Neural cell (in vitro differentiated cells): Measurements from ENCODE around the gene ZNF695. TPM values are rescaled to one million over a fixed set of nuclear protein-coding genes. Genes with fewer than 3 reads are reported as not detected.

Experiments
- H2AFZ ChIP-seq: fragments of 200-600, 300-800 bp; sonication (generic), shearing (Covaris generic); 2 replicates; pipeline ENCODE4 v1.6.0; 2014; ENCODE audit warnings: low read depth, mild to moderate bottlenecking, antibody characterized with exemption, low read length, moderate library complexity
- H3F3A ChIP-seq: fragments of 200-600 bp; shearing (Covaris generic); 2 replicates; pipeline ENCODE4 v1.6.1; 2016; ENCODE audit warnings: mild to moderate bottlenecking, moderate library complexity, mixed read lengths, antibody characterized with exemption, low read length; ENCODE audit not compliant: insufficient read depth, poor library complexity, severe bottlenecking
- H3K27ac ChIP-seq: fragments of 200-600, 300-800 bp; sonication (generic), shearing (Covaris generic); 2 replicates; pipeline ENCODE4 v1.5.1; 2014; ENCODE audit warnings: mild to moderate bottlenecking, low read length, moderate library complexity
- H3K27me3 ChIP-seq: fragments of 300-800, 200-600 bp; sonication (generic), shearing (Covaris generic); 2 replicates; pipeline ENCODE4 v1.6.0; 2014; ENCODE audit warnings: mild to moderate bottlenecking, low read depth, low read length, moderate library complexity; ENCODE audit not compliant: insufficient read depth
- H3K36me3 ChIP-seq: fragments of 300-800, 200-600 bp; sonication (generic), shearing (Covaris generic); 2 replicates; pipeline ENCODE4 v1.5.1; 2014; ENCODE audit warnings: mild to moderate bottlenecking, antibody characterized with exemption, low read length, moderate library complexity; ENCODE audit not compliant: insufficient read depth
- H3K4me2 ChIP-seq: fragments of 300-800, 200-600 bp; sonication (generic), shearing (Covaris generic); 2 replicates; pipeline ENCODE4 v1.6.0; 2014; ENCODE audit warnings: mild to moderate bottlenecking, low read length
- H3K4me3 ChIP-seq: fragments of 300-800, 200-600 bp; sonication (generic), shearing (Covaris generic); 2 replicates; pipeline ENCODE4 v1.5.1; 2014; ENCODE audit warnings: mild to moderate bottlenecking, low read length, moderate library complexity
- H3K79me2 ChIP-seq: fragments of 200-600 bp; shearing (Covaris generic); replicated peaks from 2 replicates; pipeline ENCODE4 v1.6.0; 2014; ENCODE audit warnings: mild to moderate bottlenecking, low read length, moderate library complexity; ENCODE audit not compliant: insufficient read depth
- H3K9ac ChIP-seq: fragments of 300-800, 200-600 bp; sonication (generic), shearing (Covaris generic); 2 replicates; pipeline ENCODE4 v1.6.1; 2016; ENCODE audit warnings: mild to moderate bottlenecking, low read length, mixed read lengths
- H3K9me2 ChIP-seq: fragments of 200-600 bp; shearing (Covaris generic); 2 replicates; pipeline ENCODE4 v1.6.1; 2016; ENCODE audit warnings: mild to moderate bottlenecking, low read length, mixed read lengths; ENCODE audit not compliant: insufficient read depth
- H3K9me3 ChIP-seq: fragments of 200-600, 300-800 bp; sonication (generic), shearing (Covaris generic); 2 replicates; pipeline ENCODE4 v1.6.1; 2016; ENCODE audit warnings: mild to moderate bottlenecking, mixed run types, low read length, moderate library complexity, mixed read lengths
- H4K20me1 ChIP-seq: fragments of 200-600 bp; shearing (Covaris generic); 2 replicates; pipeline ENCODE4 v1.6.1; 2016; ENCODE audit warnings: mild to moderate bottlenecking, mixed run types; ENCODE audit not compliant: insufficient read depth
- CTCF ChIP-seq: fragments of 450-650 bp; IDR thresholded peaks from 2 replicates; pipeline ENCODE4 v1.5.1; 2014; ENCODE audit warnings: antibody characterized with exemption, mild to moderate bottlenecking, moderate library complexity; ENCODE audit not compliant: poor library complexity, severe bottlenecking
- EP300 ChIP-seq: fragments of 450-650 bp; conservative IDR thresholded peaks from 2 replicates; pipeline ENCODE4 v1.6.1; 2014; ENCODE audit warnings: antibody characterized with exemption, mild to moderate bottlenecking, moderate library complexity; ENCODE audit not compliant: poor library complexity, severe bottlenecking
- EZH2 ChIP-seq: fragments of 200-600, 300-800 bp; shearing (Covaris generic), sonication (generic); IDR thresholded peaks from 2 replicates; pipeline ENCODE4 v1.6.1; 2014; ENCODE audit warnings: antibody characterized with exemption, low read length, borderline replicate concordance, mild to moderate bottlenecking; ENCODE audit not compliant: insufficient read depth, poor library complexity, severe bottlenecking
- MXI1 ChIP-seq: fragments of 450-650 bp; conservative IDR thresholded peaks from 2 replicates; pipeline ENCODE4 v1.6.1; 2014; ENCODE audit warnings: antibody characterized with exemption, mild to moderate bottlenecking; ENCODE audit not compliant: poor library complexity, severe bottlenecking
- POLR2AphosphoS5 ChIP-seq: IDR thresholded peaks from 2 replicates; pipeline ENCODE4 v1.6.1; 2012
- RAD21 ChIP-seq: fragments of 450-650 bp; conservative IDR thresholded peaks from 2 replicates; pipeline ENCODE4 v1.6.1; 2014; ENCODE audit warnings: antibody characterized with exemption, mild to moderate bottlenecking, moderate library complexity
- REST ChIP-seq: IDR thresholded peaks from 2 replicates; pipeline ENCODE4 v1.6.1; 2012; ENCODE audit warnings: borderline replicate concordance
- SMC3 ChIP-seq: fragments of 450-650 bp; conservative IDR thresholded peaks from 2 replicates; pipeline ENCODE4 v1.6.1; 2014; ENCODE audit warnings: antibody characterized with exemption, mild to moderate bottlenecking, moderate library complexity; ENCODE audit not compliant: poor library complexity
- TAF1 ChIP-seq: IDR thresholded peaks from 2 replicates; pipeline ENCODE4 v1.6.1; 2012; ENCODE audit warnings: low read depth
- polyA plus RNA-seq: library from polyadenylated mRNA; depleted of rRNA; stranded (reverse); fragments of >200 nt; gene quantifications from 2 replicates; pipeline ENCODE4 v1.2.3, GENCODE V29; 2014

ZNF695 gene
- polyA plus RNA-seq, 1 donor from 2014 or later = 8.4 TPM

GRCh38 chr1:246989901-246990300 is 18.0 kb downstream of the ZNF695 start:
- Histone ChIP-seq H3K79me2 (no peaks in the 10 kb centered on the region), H3K9me3 (peaks cover 37% of the 10 kb centered on the region), H3K9me2 (no peaks in the 10 kb centered on the region)

GRCh38 chr1:246988316-246988715 is 19.5 kb downstream of the ZNF695 start:
- H4K20me1 ChIP-seq = no peaks in the 10 kb centered on the region
- no peak overlapping the region for H3K9ac ChIP-seq
- no peaks in the 10 kb centered on the region for H3F3A ChIP-seq
- H3K9me3 ChIP-seq = peaks cover 37% of the 10 kb centered on the region
- no peaks in the 10 kb centered on the region for H3K9me2 ChIP-seq
- H3K36me3 ChIP-seq = peaks cover 35% of the 10 kb centered on the region
- no peak overlapping the region for H3K27ac ChIP-seq
- no peak overlapping the region for H3K4me3 ChIP-seq
- no peaks in the 10 kb centered on the region for H3K79me2 ChIP-seq
- no peak overlapping the region for H3K4me2 ChIP-seq
- H2AFZ ChIP-seq = no peak overlapping the region
- H3K27me3 ChIP-seq = no peaks in the 10 kb centered on the region
- no peak for TF ChIP-seq POLR2AphosphoS5
- TF ChIP-seq TAF1 = no peak
- no peak for TF ChIP-seq REST
- TF ChIP-seq RAD21 = no peak
- TF ChIP-seq EZH2 = no peak
- no peak for TF ChIP-seq CTCF
- no peak for TF ChIP-seq MXI1

More at GRCh38 chr1:246989901-246990300, 18.0 kb downstream of the ZNF695 start:
- H3F3A ChIP-seq = no peaks in the 10 kb centered on the region
- H3K36me3 ChIP-seq = peaks cover 35% of the 10 kb centered on the region
- H3K27me3 ChIP-seq = no peaks in the 10 kb centered on the region
- no peak overlapping the region for H2AFZ ChIP-seq
- no peak overlapping the region for H3K4me2 ChIP-seq
- H3K4me3 ChIP-seq = no peak overlapping the region
- no peak overlapping the region for H3K9ac ChIP-seq
- TF ChIP-seq CTCF (no peak), EP300 (no peak), REST (no peak), TAF1 (no peak), EZH2 (no peak), RAD21 (no peak), POLR2AphosphoS5 (no peak), SMC3 (no peak), MXI1 (no peak)
- H3K27ac ChIP-seq = no peak overlapping the region
- H4K20me1 ChIP-seq = no peaks in the 10 kb centered on the region
